Measurements from ENCODE around the gene MKI67. TPM values are rescaled to one million over a fixed set of nuclear protein-coding genes. Genes with fewer than 3 reads are reported as not detected.

The MKI67 gene
- total and polyA plus RNA-seq, 10 of the 15 experiments (the other 5 are each of a cell fraction or from before 2014, with no cell fraction given): 22.3 to 183 (median 82.9) TPM

DNA sequence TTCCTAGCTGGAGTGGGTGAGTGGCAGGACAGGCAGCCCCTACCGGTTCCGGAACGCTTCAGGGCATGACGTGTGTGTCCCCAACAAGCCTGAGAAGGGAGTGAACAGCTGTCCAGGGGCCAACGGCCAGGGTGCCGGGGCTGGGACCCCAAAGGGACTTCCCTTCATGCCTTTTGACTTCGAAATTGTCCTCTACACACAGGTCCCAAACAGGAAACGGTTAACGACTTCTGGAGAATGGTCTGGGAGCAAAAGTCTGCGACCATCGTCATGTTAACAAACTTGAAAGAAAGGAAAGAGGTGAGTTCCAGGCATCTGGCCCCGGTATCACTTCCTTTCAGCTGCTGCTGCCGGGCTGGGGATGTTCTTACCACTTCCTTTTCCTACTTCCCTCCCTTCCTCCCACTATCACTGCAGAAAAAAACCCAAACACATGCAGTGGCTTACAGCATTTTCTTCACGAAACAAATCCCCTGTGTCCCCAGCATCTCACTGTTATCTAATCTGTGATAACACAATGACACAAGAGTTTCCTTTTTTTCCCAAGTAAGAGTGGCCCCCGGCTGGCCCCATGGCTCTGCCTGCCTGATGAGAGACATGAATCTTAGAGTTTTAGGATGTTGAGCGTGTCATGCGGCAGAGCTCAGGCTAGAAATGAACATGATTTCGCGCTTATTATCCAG lies 63.2 kb downstream of the MKI67 start (continued):
- TF ChIP-seq, protein P1, sequence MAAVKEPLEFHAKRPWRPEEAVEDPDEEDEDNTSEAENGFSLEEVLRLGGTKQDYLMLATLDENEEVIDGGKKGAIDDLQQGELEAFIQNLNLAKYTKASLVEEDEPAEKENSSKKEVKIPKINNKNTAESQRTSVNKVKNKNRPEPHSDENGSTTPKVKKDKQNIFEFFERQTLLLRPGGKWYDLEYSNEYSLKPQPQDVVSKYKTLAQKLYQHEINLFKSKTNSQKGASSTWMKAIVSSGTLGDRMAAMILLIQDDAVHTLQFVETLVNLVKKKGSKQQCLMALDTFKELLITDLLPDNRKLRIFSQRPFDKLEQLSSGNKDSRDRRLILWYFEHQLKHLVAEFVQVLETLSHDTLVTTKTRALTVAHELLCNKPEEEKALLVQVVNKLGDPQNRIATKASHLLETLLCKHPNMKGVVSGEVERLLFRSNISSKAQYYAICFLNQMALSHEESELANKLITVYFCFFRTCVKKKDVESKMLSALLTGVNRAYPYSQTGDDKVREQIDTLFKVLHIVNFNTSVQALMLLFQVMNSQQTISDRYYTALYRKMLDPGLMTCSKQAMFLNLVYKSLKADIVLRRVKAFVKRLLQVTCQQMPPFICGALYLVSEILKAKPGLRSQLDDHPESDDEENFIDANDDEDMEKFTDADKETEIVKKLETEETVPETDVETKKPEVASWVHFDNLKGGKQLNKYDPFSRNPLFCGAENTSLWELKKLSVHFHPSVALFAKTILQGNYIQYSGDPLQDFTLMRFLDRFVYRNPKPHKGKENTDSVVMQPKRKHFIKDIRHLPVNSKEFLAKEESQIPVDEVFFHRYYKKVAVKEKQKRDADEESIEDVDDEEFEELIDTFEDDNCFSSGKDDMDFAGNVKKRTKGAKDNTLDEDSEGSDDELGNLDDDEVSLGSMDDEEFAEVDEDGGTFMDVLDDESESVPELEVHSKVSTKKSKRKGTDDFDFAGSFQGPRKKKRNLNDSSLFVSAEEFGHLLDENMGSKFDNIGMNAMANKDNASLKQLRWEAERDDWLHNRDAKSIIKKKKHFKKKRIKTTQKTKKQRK (IDR thresholded peaks at IDR 0.05; ENCODE audit: low read depth, low read length): no peak
- TF ChIP-seq FOXM1 (IDR thresholded peaks at IDR 0.05; ENCODE audit: low read depth, low read length): peak; percentile 58; the same call in 1 of the 2 replicates
- TF ChIP-seq HDGF (IDR thresholded peaks at IDR 0.05): 0 out of 2 replicates have a peak, but pooled peaks have one; percentile 57
- TF ChIP-seq PAX8 (IDR thresholded peaks at IDR 0.05): no peak
- no peak for TF ChIP-seq NFYA (IDR thresholded peaks at IDR 0.05; ENCODE audit: borderline replicate concordance, low read depth, low read length)
- TF ChIP-seq IKZF2 (IDR thresholded peaks at IDR 0.05): peak; percentile 82 to 86
- peak; percentile 61 for TF ChIP-seq SP1 (IDR thresholded peaks at IDR 0.05; ENCODE audit: low read depth, low read length)
- peak; percentile 57; the same call in 1 of the 2 replicates for TF ChIP-seq GABPA (IDR thresholded peaks at IDR 0.05; ENCODE audit: low read depth)
- TF ChIP-seq NBN (IDR thresholded peaks at IDR 0.05): peak; percentile 53
- peak; percentile 92 for TF ChIP-seq RUNX3 (IDR thresholded peaks at IDR 0.05; ENCODE audit: low read length)
- TF ChIP-seq SMC3 (IDR thresholded peaks at IDR 0.05; ENCODE audit: borderline replicate concordance, low read length): no peak
- peak; percentile 43; the same call in 1 of the 3 replicates for TF ChIP-seq POU2F2 (IDR thresholded peaks at IDR 0.05; ENCODE audit: borderline replicate concordance, low read depth, low read length)
- no peak for TF ChIP-seq SREBF1 (IDR thresholded peaks at IDR 0.05; ENCODE audit: low read length)
- TF ChIP-seq MTA2 (IDR thresholded peaks at IDR 0.05; ENCODE audit: low read depth): peak; percentile 72
- peak; percentile 71 for TF ChIP-seq ATF7 (IDR thresholded peaks at IDR 0.05; ENCODE audit: low read depth)
- 0 out of 2 replicates have a peak, but pooled peaks have one; percentile 55 for TF ChIP-seq CBFB (IDR thresholded peaks at IDR 0.05; ENCODE audit: low read depth)
- TF ChIP-seq, protein P2, sequence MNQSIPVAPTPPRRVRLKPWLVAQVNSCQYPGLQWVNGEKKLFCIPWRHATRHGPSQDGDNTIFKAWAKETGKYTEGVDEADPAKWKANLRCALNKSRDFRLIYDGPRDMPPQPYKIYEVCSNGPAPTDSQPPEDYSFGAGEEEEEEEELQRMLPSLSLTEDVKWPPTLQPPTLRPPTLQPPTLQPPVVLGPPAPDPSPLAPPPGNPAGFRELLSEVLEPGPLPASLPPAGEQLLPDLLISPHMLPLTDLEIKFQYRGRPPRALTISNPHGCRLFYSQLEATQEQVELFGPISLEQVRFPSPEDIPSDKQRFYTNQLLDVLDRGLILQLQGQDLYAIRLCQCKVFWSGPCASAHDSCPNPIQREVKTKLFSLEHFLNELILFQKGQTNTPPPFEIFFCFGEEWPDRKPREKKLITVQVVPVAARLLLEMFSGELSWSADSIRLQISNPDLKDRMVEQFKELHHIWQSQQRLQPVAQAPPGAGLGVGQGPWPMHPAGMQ (IDR thresholded peaks at IDR 0.05; ENCODE audit: borderline replicate concordance): no peak
- TF ChIP-seq, protein P3, sequence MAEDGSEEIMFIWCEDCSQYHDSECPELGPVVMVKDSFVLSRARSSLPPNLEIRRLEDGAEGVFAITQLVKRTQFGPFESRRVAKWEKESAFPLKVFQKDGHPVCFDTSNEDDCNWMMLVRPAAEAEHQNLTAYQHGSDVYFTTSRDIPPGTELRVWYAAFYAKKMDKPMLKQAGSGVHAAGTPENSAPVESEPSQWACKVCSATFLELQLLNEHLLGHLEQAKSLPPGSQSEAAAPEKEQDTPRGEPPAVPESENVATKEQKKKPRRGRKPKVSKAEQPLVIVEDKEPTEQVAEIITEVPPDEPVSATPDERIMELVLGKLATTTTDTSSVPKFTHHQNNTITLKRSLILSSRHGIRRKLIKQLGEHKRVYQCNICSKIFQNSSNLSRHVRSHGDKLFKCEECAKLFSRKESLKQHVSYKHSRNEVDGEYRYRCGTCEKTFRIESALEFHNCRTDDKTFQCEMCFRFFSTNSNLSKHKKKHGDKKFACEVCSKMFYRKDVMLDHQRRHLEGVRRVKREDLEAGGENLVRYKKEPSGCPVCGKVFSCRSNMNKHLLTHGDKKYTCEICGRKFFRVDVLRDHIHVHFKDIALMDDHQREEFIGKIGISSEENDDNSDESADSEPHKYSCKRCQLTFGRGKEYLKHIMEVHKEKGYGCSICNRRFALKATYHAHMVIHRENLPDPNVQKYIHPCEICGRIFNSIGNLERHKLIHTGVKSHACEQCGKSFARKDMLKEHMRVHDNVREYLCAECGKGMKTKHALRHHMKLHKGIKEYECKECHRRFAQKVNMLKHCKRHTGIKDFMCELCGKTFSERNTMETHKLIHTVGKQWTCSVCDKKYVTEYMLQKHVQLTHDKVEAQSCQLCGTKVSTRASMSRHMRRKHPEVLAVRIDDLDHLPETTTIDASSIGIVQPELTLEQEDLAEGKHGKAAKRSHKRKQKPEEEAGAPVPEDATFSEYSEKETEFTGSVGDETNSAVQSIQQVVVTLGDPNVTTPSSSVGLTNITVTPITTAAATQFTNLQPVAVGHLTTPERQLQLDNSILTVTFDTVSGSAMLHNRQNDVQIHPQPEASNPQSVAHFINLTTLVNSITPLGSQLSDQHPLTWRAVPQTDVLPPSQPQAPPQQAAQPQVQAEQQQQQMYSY (CRISPR knock-in tag; IDR thresholded peaks at IDR 0.05): no peak
- TF ChIP-seq, protein P4, sequence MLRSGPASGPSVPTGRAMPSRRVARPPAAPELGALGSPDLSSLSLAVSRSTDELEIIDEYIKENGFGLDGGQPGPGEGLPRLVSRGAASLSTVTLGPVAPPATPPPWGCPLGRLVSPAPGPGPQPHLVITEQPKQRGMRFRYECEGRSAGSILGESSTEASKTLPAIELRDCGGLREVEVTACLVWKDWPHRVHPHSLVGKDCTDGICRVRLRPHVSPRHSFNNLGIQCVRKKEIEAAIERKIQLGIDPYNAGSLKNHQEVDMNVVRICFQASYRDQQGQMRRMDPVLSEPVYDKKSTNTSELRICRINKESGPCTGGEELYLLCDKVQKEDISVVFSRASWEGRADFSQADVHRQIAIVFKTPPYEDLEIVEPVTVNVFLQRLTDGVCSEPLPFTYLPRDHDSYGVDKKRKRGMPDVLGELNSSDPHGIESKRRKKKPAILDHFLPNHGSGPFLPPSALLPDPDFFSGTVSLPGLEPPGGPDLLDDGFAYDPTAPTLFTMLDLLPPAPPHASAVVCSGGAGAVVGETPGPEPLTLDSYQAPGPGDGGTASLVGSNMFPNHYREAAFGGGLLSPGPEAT (IDR thresholded peaks at IDR 0.05; ENCODE audit: low read depth): peak; percentile 46
- TF ChIP-seq, protein P5, sequence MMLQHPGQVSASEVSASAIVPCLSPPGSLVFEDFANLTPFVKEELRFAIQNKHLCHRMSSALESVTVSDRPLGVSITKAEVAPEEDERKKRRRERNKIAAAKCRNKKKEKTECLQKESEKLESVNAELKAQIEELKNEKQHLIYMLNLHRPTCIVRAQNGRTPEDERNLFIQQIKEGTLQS (IDR thresholded peaks at IDR 0.05; ENCODE audit: borderline replicate concordance, extremely low read depth, low read depth, low read length): no peak
- TF ChIP-seq FOS (IDR thresholded peaks at IDR 0.05; ENCODE audit: borderline replicate concordance, extremely low read depth, insufficient read length): no peak
